ENCODE data around the gene FOSL1. TPM values are rescaled to one million over a fixed set of nuclear protein-coding genes. Genes with fewer than 3 reads are reported as not detected.

FOSL1 gene
- total RNA-seq, 1 experiment from 2014 or later = 186 TPM

DNA sequence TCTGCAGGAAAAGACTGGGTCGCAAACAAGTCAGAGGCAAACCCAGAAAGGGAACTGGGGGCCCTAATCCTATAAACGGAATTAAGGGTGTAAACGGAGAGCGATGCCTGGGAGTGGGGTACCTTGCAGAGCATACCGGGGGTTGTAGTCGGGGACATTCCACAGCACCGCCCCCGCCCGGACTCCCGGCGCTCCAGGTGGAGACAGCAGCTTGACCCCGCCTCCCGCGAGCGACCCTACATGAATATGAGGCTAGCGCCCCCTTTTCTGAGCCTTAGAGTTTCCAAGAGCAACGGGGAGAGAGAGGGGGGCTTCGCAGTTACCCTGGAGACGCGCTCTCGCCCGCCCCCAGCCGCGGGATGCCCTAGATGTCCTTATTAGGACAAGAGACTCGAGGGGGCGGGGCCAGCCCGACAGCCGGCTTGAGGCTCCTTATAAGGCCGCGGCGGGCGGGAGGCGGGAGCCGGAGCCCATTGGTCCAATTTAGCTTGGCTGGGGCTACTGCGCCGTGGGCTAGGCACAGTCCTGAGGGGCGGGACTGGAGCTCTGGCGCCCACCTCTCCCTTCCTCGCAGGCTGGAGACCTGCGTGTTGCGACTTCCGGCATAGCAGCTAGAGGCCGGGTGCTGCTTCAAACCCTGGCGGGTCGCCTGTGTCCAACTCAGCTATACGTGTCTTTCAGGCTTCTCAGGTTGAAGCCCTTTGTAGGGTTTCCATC lies 40.9 kb downstream of the FOSL1 start:
- TF ChIP-seq SIN3A (IDR thresholded peaks at IDR 0.05; ENCODE audit: borderline replicate concordance, insufficient read depth, low read depth, low read length) (peak; percentile 83; the same call in 1 of the 2 replicates), POLR2AphosphoS5 (IDR thresholded peaks at IDR 0.05; ENCODE audit: low read depth, low read length) (peak; percentile 91), TCF7L2 (IDR thresholded peaks at IDR 0.05; ENCODE audit: low read depth, low read length) (peak; percentile 81)
- TF ChIP-seq, protein P1, sequence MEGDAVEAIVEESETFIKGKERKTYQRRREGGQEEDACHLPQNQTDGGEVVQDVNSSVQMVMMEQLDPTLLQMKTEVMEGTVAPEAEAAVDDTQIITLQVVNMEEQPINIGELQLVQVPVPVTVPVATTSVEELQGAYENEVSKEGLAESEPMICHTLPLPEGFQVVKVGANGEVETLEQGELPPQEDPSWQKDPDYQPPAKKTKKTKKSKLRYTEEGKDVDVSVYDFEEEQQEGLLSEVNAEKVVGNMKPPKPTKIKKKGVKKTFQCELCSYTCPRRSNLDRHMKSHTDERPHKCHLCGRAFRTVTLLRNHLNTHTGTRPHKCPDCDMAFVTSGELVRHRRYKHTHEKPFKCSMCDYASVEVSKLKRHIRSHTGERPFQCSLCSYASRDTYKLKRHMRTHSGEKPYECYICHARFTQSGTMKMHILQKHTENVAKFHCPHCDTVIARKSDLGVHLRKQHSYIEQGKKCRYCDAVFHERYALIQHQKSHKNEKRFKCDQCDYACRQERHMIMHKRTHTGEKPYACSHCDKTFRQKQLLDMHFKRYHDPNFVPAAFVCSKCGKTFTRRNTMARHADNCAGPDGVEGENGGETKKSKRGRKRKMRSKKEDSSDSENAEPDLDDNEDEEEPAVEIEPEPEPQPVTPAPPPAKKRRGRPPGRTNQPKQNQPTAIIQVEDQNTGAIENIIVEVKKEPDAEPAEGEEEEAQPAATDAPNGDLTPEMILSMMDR (IDR thresholded peaks at IDR 0.05) = no peak
- TF ChIP-seq, protein P2, sequence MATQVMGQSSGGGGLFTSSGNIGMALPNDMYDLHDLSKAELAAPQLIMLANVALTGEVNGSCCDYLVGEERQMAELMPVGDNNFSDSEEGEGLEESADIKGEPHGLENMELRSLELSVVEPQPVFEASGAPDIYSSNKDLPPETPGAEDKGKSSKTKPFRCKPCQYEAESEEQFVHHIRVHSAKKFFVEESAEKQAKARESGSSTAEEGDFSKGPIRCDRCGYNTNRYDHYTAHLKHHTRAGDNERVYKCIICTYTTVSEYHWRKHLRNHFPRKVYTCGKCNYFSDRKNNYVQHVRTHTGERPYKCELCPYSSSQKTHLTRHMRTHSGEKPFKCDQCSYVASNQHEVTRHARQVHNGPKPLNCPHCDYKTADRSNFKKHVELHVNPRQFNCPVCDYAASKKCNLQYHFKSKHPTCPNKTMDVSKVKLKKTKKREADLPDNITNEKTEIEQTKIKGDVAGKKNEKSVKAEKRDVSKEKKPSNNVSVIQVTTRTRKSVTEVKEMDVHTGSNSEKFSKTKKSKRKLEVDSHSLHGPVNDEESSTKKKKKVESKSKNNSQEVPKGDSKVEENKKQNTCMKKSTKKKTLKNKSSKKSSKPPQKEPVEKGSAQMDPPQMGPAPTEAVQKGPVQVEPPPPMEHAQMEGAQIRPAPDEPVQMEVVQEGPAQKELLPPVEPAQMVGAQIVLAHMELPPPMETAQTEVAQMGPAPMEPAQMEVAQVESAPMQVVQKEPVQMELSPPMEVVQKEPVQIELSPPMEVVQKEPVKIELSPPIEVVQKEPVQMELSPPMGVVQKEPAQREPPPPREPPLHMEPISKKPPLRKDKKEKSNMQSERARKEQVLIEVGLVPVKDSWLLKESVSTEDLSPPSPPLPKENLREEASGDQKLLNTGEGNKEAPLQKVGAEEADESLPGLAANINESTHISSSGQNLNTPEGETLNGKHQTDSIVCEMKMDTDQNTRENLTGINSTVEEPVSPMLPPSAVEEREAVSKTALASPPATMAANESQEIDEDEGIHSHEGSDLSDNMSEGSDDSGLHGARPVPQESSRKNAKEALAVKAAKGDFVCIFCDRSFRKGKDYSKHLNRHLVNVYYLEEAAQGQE (IDR thresholded peaks at IDR 0.05; ENCODE audit: insufficient read depth in 1 of 2, low read depth in 2 of 2, low read length in 1 of 2) = no peak
- Histone ChIP-seq H3K9me3 (ENCODE audit: control insufficient read depth, insufficient read depth, low read depth, low read length) (no peaks in the 10 kb centered on the region), H3K27ac (ENCODE audit: low read length) (peak overlapping the region; percentile 98), H3K36me3 (ENCODE audit: control insufficient read depth, insufficient read depth, low read length) (peaks cover 26% of the 10 kb centered on the region), H3K4me1 (ENCODE audit: control insufficient read depth, insufficient read depth, low read length) (peaks cover 46% of the 10 kb centered on the region), H3K4me3 (ENCODE audit: low read depth in 2 of 2, low read length in 2 of 2) (peak overlapping the region; percentile 85 to 99), H3K27me3 (ENCODE audit: control insufficient read depth, insufficient read depth, low read length) (no peaks in the 10 kb centered on the region)
- no TSS peak for BruUV-seq (replicated peaks)
- CTCF ChIA-PET = interaction anchor here (0.5 to 3.3 kb wide), 9 partner anchors 12 to 153 kb away, joined by 3 to 22 read pairs (median 5); partner anchors contain the start of genes CCDC85B and FIBP
- in situ Hi-C loops (cut with HindIII; ENCODE audit: low pct_unique_long_range_greater_than_20kb, low sequenced_read_pairs) = no loop called here
- DNase-seq (ENCODE audit: low read depth, low spot score) (peak; percentile 88), ATAC-seq (peak; percentile 74)
- POLR2A ChIA-PET = interaction anchor here (0.5 to 1.6 kb wide), 13 partner anchors 9 to 349 kb away, joined by 3 to 10 read pairs (median 4); partner anchors contain the start of genes CCDC85B, FIBP, KAT5 and SF3B2
- intact Hi-C loops (cut with micrococcal nuclease; ENCODE audit: unreplicated experiment) = loop anchor here (10.0 kb wide), 1 partner anchor 304 kb away; the partner anchor contains the start of gene LTBP3

DNA sequence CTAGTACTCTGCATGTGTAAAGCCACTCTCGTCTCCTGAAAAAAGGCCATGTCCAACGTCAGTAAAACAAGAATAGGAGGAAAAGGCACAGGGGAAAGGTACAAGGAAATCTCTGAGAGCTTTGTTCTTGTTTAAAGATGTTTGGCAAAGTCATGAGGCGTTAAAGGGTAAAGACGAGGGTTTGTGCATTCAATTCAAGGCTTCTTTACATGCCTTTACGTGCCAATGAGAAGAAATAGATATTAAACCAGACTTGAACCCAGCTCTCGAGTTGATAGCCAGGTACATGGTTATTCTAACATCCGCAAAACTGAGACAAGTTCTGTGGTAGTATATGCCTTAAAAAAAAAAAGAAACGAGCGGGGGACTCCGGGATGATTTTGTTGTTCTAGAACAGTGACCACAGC lies 41.5 kb downstream of the FOSL1 start:
- TF ChIP-seq SIN3A (IDR thresholded peaks at IDR 0.05; ENCODE audit: borderline replicate concordance, insufficient read depth, low read depth, low read length) (no peak), TCF7L2 (IDR thresholded peaks at IDR 0.05; ENCODE audit: low read depth, low read length) (no peak), POLR2AphosphoS5 (IDR thresholded peaks at IDR 0.05; ENCODE audit: low read depth, low read length) (no peak)
- TF ChIP-seq, protein P1 (IDR thresholded peaks at IDR 0.05) = no peak
- TF ChIP-seq, protein P2 (IDR thresholded peaks at IDR 0.05; ENCODE audit: insufficient read depth in 1 of 2, low read depth in 2 of 2, low read length in 1 of 2) = no peak
- peaks cover 27% of the 10 kb centered on the region for H3K36me3 ChIP-seq (ENCODE audit: control insufficient read depth, insufficient read depth, low read length)
- DNase-seq (ENCODE audit: low read depth, low spot score) (peak; percentile 64), ATAC-seq (no peak)
- POLR2A ChIA-PET = interaction anchor here (0.6 to 1.6 kb wide), 6 partner anchors 15 to 1563 kb away, joined by 3 to 26 read pairs (median 6); partner anchors contain the start of gene SF3B2
- CTCF ChIA-PET = interaction anchor here (0.5 to 3.3 kb wide), 3 partner anchors 26 to 152 kb away, joined by 3 to 14 read pairs (median 5); no protein-coding TSS in a partner anchor
- no peaks in the 10 kb centered on the region for H3K27me3 ChIP-seq (ENCODE audit: control insufficient read depth, insufficient read depth, low read length)
- H3K9me3 ChIP-seq (ENCODE audit: control insufficient read depth, insufficient read depth, low read depth, low read length) = no peaks in the 10 kb centered on the region
- in situ Hi-C loops (cut with HindIII; ENCODE audit: low pct_unique_long_range_greater_than_20kb, low sequenced_read_pairs) = no loop called here
- H3K4me3 ChIP-seq (ENCODE audit: low read depth in 2 of 2, low read length in 2 of 2) = peak overlapping the region; percentile 85 to 99
- peaks cover 51% of the 10 kb centered on the region for H3K4me1 ChIP-seq (ENCODE audit: control insufficient read depth, insufficient read depth, low read length)
- H3K27ac ChIP-seq (ENCODE audit: low read length) = peak overlapping the region; percentile 98
- intact Hi-C loops (cut with micrococcal nuclease; ENCODE audit: unreplicated experiment) = loop anchor here (10.0 kb wide), 1 partner anchor 304 kb away; the partner anchor contains the start of gene LTBP3
- BruUV-seq (replicated peaks) = no TSS peak
